GM23338 (cell line): ENCODE measurements around the gene PROKR2. TPM values are rescaled to one million over a fixed set of nuclear protein-coding genes. Genes with fewer than 3 reads are reported as not detected.

Source experiments
- ATAC-seq: fragments of 200-7000 bp; cut with Tn5 transposase; 3 replicates; pipeline ENCODE4 v1.9.1; 2020
- DNase-seq: peaks from one replicate; pipeline ENCODE4 v3.0.0-alpha.2; 2015; ENCODE audit warnings: low spot score
- H2AFZ ChIP-seq: fragments of 200-600 bp; sonication (generic); 2 replicates; pipeline ENCODE4 v1.8.0; 2016; ENCODE audit warnings: antibody characterized with exemption, mild to moderate bottlenecking, moderate library complexity
- H3F3A ChIP-seq: fragments of 200-600 bp; sonication (generic); replicated peaks from 2 replicates; pipeline ENCODE4 v1.8.0; 2017; ENCODE audit warnings: antibody characterized with exemption, mixed run types, low read depth
- H3K27ac ChIP-seq: fragments of 200-600 bp; sonication (generic); 2 replicates; pipeline ENCODE4 v1.6.1; 2016; ENCODE audit warnings: low read depth
- H3K27me3 ChIP-seq: fragments of 200-600 bp; sonication (generic); 2 replicates; pipeline ENCODE4 v1.8.0; 2016; ENCODE audit warnings: mild to moderate bottlenecking, mixed run types, moderate library complexity; ENCODE audit not compliant: insufficient read depth
- H3K36me3 ChIP-seq: fragments of 200-600 bp; sonication (generic); 2 replicates; pipeline ENCODE4 v1.8.0; 2016; ENCODE audit warnings: mild to moderate bottlenecking; ENCODE audit not compliant: insufficient read depth
- H3K4me1 ChIP-seq: fragments of 200-600 bp; sonication (generic); 2 replicates; pipeline ENCODE4 v1.8.0; 2016; ENCODE audit warnings: mild to moderate bottlenecking, moderate library complexity; ENCODE audit not compliant: insufficient read depth
- H3K4me2 ChIP-seq: fragments of 200-600 bp; sonication (generic); 2 replicates; pipeline ENCODE4 v1.7.1; 2017; ENCODE audit warnings: mixed run types
- H3K4me3 ChIP-seq: fragments of 200-600 bp; sonication (generic); 2 replicates; pipeline ENCODE4 v1.6.1; 2016; ENCODE audit warnings: mixed run types
- H3K79me2 ChIP-seq: fragments of 200-600 bp; sonication (generic); replicated peaks from 2 replicates; pipeline ENCODE4 v1.8.0; 2017; ENCODE audit warnings: mild to moderate bottlenecking; ENCODE audit not compliant: insufficient read depth
- H3K9me2 ChIP-seq: fragments of 200-600 bp; sonication (generic); 2 replicates; pipeline ENCODE4 v1.8.0; 2017; ENCODE audit not compliant: insufficient read depth
- H4K20me1 ChIP-seq: fragments of 200-600 bp; sonication (generic); replicated peaks from 2 replicates; pipeline ENCODE4 v1.8.0; 2017; ENCODE audit warnings: mild to moderate bottlenecking; ENCODE audit not compliant: insufficient read depth
- H3K27ac Mint-ChIP-seq: 2 replicates; pipeline ENCODE4 v1.8.0; 2020; ENCODE audit warnings: inconsistent platforms, mild to moderate bottlenecking, moderate library complexity, mixed read lengths
- H3K27me3 Mint-ChIP-seq: 3 replicates; pipeline ENCODE4 v1.8.0; 2022; ENCODE audit warnings: low read depth, mild to moderate bottlenecking, moderate library complexity, mixed read lengths, inconsistent platforms; ENCODE audit not compliant: insufficient read depth, poor library complexity
- H3K36me3 Mint-ChIP-seq: 3 replicates; pipeline ENCODE4 v1.8.0; 2021; ENCODE audit warnings: low read depth, mild to moderate bottlenecking, inconsistent platforms, moderate library complexity, mixed read lengths
- H3K4me1 Mint-ChIP-seq: 3 replicates; pipeline ENCODE4 v1.8.0; 2020; ENCODE audit warnings: mild to moderate bottlenecking, inconsistent platforms, mixed read lengths
- H3K4me3 Mint-ChIP-seq: 3 replicates; pipeline ENCODE4 v1.8.0; 2021; ENCODE audit warnings: moderate library complexity, mild to moderate bottlenecking, inconsistent platforms, mixed read lengths
- H3K9me3 Mint-ChIP-seq: 3 replicates; pipeline ENCODE4 v1.8.0; 2020; ENCODE audit warnings: moderate library complexity, mild to moderate bottlenecking, inconsistent platforms, mixed read lengths
- CREB1 ChIP-seq: fragments of 250-450 bp; sonication (Bioruptor Pico); IDR thresholded peaks from 2 replicates; pipeline ENCODE4 v1.5.0; 2020; ENCODE audit warnings: low read depth, mild to moderate bottlenecking, moderate library complexity
- EZH2 ChIP-seq: fragments of 200-600 bp; sonication (generic); IDR thresholded peaks from one replicate; pipeline ENCODE4 v1.8.0; 2017; ENCODE audit warnings: antibody characterized with exemption, mild to moderate bottlenecking, low read depth; ENCODE audit not compliant: unreplicated experiment
- EZH2phosphoT487 ChIP-seq: fragments of 200-600 bp; sonication (generic); IDR thresholded peaks from one replicate; pipeline ENCODE4 v1.8.1; 2018; ENCODE audit warnings: antibody characterized with exemption; ENCODE audit not compliant: unreplicated experiment
- JUNB ChIP-seq: IDR thresholded peaks from one replicate; pipeline ENCODE4 v1.6.1; 2016; ENCODE audit warnings: antibody characterized with exemption; ENCODE audit not compliant: unreplicated experiment
- NANOG ChIP-seq: IDR thresholded peaks from 2 replicates; pipeline ENCODE4 v1.6.1; 2016; ENCODE audit warnings: antibody characterized with exemption, borderline replicate concordance
- POLR2AphosphoS5 ChIP-seq: IDR thresholded peaks from 2 replicates; pipeline ENCODE4 v1.6.1; 2016; ENCODE audit warnings: antibody characterized with exemption, low read depth
- STAT1 ChIP-seq: IDR thresholded peaks from one replicate; pipeline ENCODE4 v1.6.1; 2016; ENCODE audit warnings: antibody characterized with exemption; ENCODE audit not compliant: unreplicated experiment
- ZNF114 ChIP-seq: fragments of 250-450 bp; sonication (Bioruptor Pico); IDR thresholded peaks from 2 replicates; pipeline ENCODE4 v1.5.0; 2020; ENCODE audit warnings: mild to moderate bottlenecking, moderate library complexity
- ZNF331 ChIP-seq: fragments of 250-450 bp; sonication (Bioruptor Pico); IDR thresholded peaks from 2 replicates; pipeline ENCODE4 v1.5.0; 2020; ENCODE audit warnings: low read depth, mild to moderate bottlenecking, moderate library complexity
- polyA plus RNA-seq: library from polyadenylated mRNA; unstranded; fragments of >200 nt; fragmentation: Nextera tagmentation; extraction: Ambion mirVana; gene quantifications from 2 replicates; pipeline ENCODE4 v1.2.1, GENCODE V29; 2016
- total RNA-seq: library from RNA; depleted of rRNA; stranded (reverse); fragments of >200 nt; shearing (Covaris generic); gene quantifications from 2 replicates; pipeline ENCODE4 v1.2.3, GENCODE V29; 2014
- TF ChIP-seq, protein P1 (sequence below), 2 experiments: fragments of 200-600 bp in 1 of 2; sonication (generic) in 1 of 2; conservative IDR thresholded peaks; 2 replicates each; pipeline versions ENCODE4 v1.5.1 to v1.6.1; 2016 to 2017; ENCODE audit warnings: antibody characterized with exemption in 2 of 2, low read depth in 2 of 2, mild to moderate bottlenecking in 2 of 2, moderate library complexity in 1 of 2
- TF ChIP-seq, protein P2 (sequence below): fragments of 250-450 bp; sonication (Bioruptor Pico); IDR thresholded peaks from 2 replicates; pipeline ENCODE4 v1.5.0; 2020; ENCODE audit warnings: mild to moderate bottlenecking, moderate library complexity

PROKR2 gene
- total and polyA plus RNA-seq, 2 experiments from 2014 or later: 1.9 to 5.9 TPM

DNA sequence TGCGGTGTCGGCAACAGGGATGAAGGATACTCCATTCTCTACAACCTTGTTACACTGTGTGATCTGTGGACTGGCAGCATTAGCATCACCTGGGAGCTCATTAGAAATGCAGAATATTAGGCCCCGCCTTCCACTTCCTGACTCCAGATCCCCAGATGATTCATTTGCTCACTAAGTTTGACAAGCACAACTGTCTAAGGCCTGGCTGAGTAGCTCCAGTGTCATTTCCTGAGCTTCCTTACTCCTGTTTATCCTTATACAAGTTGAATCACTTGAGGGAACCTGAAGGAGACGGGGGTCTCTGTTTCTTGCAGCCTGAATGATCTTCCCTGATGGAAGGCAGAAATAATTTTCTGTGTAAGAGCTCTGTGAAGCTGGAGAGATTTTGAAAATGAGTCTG, 32.7 kb upstream of the PROKR2 start (continued):
- TF ChIP-seq, protein P1, sequence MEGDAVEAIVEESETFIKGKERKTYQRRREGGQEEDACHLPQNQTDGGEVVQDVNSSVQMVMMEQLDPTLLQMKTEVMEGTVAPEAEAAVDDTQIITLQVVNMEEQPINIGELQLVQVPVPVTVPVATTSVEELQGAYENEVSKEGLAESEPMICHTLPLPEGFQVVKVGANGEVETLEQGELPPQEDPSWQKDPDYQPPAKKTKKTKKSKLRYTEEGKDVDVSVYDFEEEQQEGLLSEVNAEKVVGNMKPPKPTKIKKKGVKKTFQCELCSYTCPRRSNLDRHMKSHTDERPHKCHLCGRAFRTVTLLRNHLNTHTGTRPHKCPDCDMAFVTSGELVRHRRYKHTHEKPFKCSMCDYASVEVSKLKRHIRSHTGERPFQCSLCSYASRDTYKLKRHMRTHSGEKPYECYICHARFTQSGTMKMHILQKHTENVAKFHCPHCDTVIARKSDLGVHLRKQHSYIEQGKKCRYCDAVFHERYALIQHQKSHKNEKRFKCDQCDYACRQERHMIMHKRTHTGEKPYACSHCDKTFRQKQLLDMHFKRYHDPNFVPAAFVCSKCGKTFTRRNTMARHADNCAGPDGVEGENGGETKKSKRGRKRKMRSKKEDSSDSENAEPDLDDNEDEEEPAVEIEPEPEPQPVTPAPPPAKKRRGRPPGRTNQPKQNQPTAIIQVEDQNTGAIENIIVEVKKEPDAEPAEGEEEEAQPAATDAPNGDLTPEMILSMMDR (conservative IDR thresholded peaks at IDR 0.05; ENCODE audit: low read depth in 2 of 2): no peak
- TF ChIP-seq STAT1 (no peak), ZNF114 (CRISPR knock-in tag) (no peak), EZH2 (no peak), EZH2phosphoT487 (no peak)

DNA sequence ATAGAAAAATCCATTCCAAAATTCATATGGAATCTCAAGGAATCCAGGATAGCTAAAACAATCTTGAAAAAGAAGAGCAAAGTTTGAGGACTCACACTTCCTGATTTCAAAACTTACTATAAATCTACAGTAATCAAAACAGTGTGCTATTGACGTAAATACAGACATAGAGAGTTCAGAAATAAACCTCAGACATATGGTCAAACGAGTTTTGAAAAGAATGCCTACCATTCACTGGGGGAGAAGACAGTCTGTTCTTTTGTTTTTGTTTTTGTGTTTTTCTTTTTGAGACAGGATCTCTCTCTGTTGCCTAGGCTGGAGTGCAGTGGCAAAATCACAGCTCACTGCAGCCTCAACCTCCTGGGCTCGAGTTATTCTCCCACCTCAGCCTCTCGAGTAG, 25.3 kb upstream of the PROKR2 start:
- no peaks in the 10 kb centered on the region for H3K36me3 ChIP-seq
- H3K36me3 Mint-ChIP-seq: no peaks in the 10 kb centered on the region
- no peak for ATAC-seq
- TF ChIP-seq JUNB (no peak), CREB1 (CRISPR knock-in tag) (no peak), ZNF331 (CRISPR knock-in tag) (no peak), NANOG (no peak), POLR2AphosphoS5 (no peak)
- TF ChIP-seq, protein P2, sequence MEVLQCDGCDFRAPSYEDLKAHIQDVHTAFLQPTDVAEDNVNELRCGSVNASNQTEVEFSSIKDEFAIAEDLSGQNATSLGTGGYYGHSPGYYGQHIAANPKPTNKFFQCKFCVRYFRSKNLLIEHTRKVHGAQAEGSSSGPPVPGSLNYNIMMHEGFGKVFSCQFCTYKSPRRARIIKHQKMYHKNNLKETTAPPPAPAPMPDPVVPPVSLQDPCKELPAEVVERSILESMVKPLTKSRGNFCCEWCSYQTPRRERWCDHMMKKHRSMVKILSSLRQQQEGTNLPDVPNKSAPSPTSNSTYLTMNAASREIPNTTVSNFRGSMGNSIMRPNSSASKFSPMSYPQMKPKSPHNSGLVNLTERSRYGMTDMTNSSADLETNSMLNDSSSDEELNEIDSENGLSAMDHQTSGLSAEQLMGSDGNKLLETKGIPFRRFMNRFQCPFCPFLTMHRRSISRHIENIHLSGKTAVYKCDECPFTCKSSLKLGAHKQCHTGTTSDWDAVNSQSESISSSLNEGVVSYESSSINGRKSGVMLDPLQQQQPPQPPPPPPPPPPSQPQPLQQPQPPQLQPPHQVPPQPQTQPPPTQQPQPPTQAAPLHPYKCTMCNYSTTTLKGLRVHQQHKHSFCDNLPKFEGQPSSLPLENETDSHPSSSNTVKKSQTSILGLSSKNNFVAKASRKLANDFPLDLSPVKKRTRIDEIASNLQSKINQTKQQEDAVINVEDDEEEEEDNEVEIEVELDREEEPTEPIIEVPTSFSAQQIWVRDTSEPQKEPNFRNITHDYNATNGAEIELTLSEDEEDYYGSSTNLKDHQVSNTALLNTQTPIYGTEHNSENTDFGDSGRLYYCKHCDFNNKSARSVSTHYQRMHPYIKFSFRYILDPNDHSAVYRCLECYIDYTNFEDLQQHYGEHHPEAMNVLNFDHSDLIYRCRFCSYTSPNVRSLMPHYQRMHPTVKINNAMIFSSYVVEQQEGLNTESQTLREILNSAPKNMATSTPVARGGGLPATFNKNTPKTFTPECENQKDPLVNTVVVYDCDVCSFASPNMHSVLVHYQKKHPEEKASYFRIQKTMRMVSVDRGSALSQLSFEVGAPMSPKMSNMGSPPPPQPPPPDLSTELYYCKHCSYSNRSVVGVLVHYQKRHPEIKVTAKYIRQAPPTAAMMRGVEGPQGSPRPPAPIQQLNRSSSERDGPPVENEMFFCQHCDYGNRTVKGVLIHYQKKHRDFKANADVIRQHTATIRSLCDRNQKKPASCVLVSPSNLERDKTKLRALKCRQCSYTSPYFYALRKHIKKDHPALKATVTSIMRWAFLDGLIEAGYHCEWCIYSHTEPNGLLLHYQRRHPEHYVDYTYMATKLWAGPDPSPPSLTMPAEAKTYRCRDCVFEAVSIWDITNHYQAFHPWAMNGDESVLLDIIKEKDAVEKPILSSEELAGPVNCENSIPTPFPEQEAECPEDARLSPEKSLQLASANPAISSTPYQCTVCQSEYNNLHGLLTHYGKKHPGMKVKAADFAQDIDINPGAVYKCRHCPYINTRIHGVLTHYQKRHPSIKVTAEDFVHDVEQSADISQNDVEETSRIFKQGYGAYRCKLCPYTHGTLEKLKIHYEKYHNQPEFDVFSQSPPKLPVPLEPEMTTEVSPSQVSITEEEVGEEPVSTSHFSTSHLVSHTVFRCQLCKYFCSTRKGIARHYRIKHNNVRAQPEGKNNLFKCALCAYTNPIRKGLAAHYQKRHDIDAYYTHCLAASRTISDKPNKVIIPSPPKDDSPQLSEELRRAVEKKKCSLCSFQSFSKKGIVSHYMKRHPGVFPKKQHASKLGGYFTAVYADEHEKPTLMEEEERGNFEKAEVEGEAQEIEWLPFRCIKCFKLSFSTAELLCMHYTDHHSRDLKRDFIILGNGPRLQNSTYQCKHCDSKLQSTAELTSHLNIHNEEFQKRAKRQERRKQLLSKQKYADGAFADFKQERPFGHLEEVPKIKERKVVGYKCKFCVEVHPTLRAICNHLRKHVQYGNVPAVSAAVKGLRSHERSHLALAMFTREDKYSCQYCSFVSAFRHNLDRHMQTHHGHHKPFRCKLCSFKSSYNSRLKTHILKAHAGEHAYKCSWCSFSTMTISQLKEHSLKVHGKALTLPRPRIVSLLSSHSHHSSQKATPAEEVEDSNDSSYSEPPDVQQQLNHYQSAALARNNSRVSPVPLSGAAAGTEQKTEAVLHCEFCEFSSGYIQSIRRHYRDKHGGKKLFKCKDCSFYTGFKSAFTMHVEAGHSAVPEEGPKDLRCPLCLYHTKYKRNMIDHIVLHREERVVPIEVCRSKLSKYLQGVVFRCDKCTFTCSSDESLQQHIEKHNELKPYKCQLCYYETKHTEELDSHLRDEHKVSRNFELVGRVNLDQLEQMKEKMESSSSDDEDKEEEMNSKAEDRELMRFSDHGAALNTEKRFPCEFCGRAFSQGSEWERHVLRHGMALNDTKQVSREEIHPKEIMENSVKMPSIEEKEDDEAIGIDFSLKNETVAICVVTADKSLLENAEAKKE (CRISPR knock-in tag): no peak
- H3K79me2 ChIP-seq: no peaks in the 10 kb centered on the region
- H3F3A ChIP-seq: no peaks in the 10 kb centered on the region
- H3K27ac Mint-ChIP-seq: no peak overlapping the region
- no peak overlapping the region for H3K27ac ChIP-seq
- no peak overlapping the region for H3K4me3 ChIP-seq
- no peak for DNase-seq
- no peak overlapping the region for H3K4me2 ChIP-seq
- H3K4me1 ChIP-seq: no peaks in the 10 kb centered on the region
- no peak overlapping the region for H3K4me3 Mint-ChIP-seq
- no peaks in the 10 kb centered on the region for H4K20me1 ChIP-seq
- H3K9me3 Mint-ChIP-seq: no peaks in the 10 kb centered on the region; the same call in 2 of the 3 replicates
- no peaks in the 10 kb centered on the region for H3K27me3 Mint-ChIP-seq
- no peaks in the 10 kb centered on the region for H3K9me2 ChIP-seq
- H3K4me1 Mint-ChIP-seq: no peaks in the 10 kb centered on the region
- H2AFZ ChIP-seq: no peak overlapping the region
- H3K27me3 ChIP-seq: no peaks in the 10 kb centered on the region
